ENCODE results near the gene ZCWPW1. TPM values are rescaled to one million over a fixed set of nuclear protein-coding genes. Genes with fewer than 3 reads are reported as not detected.

ZCWPW1 gene
- total and polyA plus RNA-seq, 3 donors from 2014 or later, result 83.5 to 145 (median 96.5) TPM

Other genes starting within 250 kb of the ZCWPW1 start
- gene PVRIG, start 208.8 kb downstream of the ZCWPW1 start, total RNA-seq, result 1 to 10 TPM; 3.0 to 3.3 TPM
- gene PVRIG, start 208.8 kb downstream of the ZCWPW1 start, polyA plus RNA-seq (ENCODE audit: insufficient read depth, low read depth, low replicate concordance), result 2.6 TPM
- 1 to 10 TPM; 2.8 to 5.7 TPM for gene SPDYE3, start 121.0 kb downstream of the ZCWPW1 start, total RNA-seq
- 3.9 TPM for gene SPDYE3, start 121.0 kb downstream of the ZCWPW1 start, polyA plus RNA-seq (ENCODE audit: insufficient read depth, low read depth, low replicate concordance)
- gene PILRB, start 70.6 kb downstream of the ZCWPW1 start, total RNA-seq, result 100 to 1,000 TPM; 155 to 258 TPM
- gene PILRB, start 70.6 kb downstream of the ZCWPW1 start, polyA plus RNA-seq (ENCODE audit: insufficient read depth, low read depth, low replicate concordance), result 126 TPM
- 10 to 100 TPM; 12.0 to 18.0 TPM for gene PILRA, start 55.2 kb downstream of the ZCWPW1 start, total RNA-seq
- 16.3 TPM for gene PILRA, start 55.2 kb downstream of the ZCWPW1 start, polyA plus RNA-seq (ENCODE audit: insufficient read depth, low read depth, low replicate concordance)
- gene MEPCE, start 1.1 kb upstream of the ZCWPW1 start, total RNA-seq, result 10 to 100 TPM; 74.6 to 89.3 TPM
- 182 TPM for gene MEPCE, start 1.1 kb upstream of the ZCWPW1 start, polyA plus RNA-seq (ENCODE audit: insufficient read depth, low read depth, low replicate concordance)
- 100 to 1,000 TPM in 1 of 2 donors, 10 to 100 TPM in 1; 97.6 to 128 TPM for gene PPP1R35, start 7.8 kb upstream of the ZCWPW1 start, total RNA-seq
- gene PPP1R35, start 7.8 kb upstream of the ZCWPW1 start, polyA plus RNA-seq (ENCODE audit: insufficient read depth, low read depth, low replicate concordance), result 76.4 TPM
- gene SPACDR, start 35.6 kb upstream of the ZCWPW1 start, total RNA-seq, result 10 to 100 TPM; 34.0 to 45.8 TPM
- 84.9 TPM for gene SPACDR, start 35.6 kb upstream of the ZCWPW1 start, polyA plus RNA-seq (ENCODE audit: insufficient read depth, low read depth, low replicate concordance)
- gene TSC22D4, start 50.5 kb upstream of the ZCWPW1 start, total RNA-seq, result 100 to 1,000 TPM; 135 to 165 TPM
- gene TSC22D4, start 50.5 kb upstream of the ZCWPW1 start, polyA plus RNA-seq (ENCODE audit: insufficient read depth, low read depth, low replicate concordance), result 57.4 TPM
- 10 to 100 TPM; 24.7 to 27.3 TPM for gene NYAP1, start 55.2 kb upstream of the ZCWPW1 start, total RNA-seq
- gene NYAP1, start 55.2 kb upstream of the ZCWPW1 start, polyA plus RNA-seq (ENCODE audit: insufficient read depth, low read depth, low replicate concordance), result 15.7 TPM
- 10 to 100 TPM; 62.0 to 67.2 TPM for gene AGFG2, start 110.5 kb upstream of the ZCWPW1 start, total RNA-seq
- gene AGFG2, start 110.5 kb upstream of the ZCWPW1 start, polyA plus RNA-seq (ENCODE audit: insufficient read depth, low read depth, low replicate concordance), result 51.4 TPM
- 10 to 100 TPM; 28.4 to 29.9 TPM for gene SAP25, start 145.2 kb upstream of the ZCWPW1 start, total RNA-seq
- gene SAP25, start 145.2 kb upstream of the ZCWPW1 start, polyA plus RNA-seq (ENCODE audit: insufficient read depth, low read depth, low replicate concordance), result 30.3 TPM
- 100 to 1,000 TPM; 314 to 378 TPM for gene LRCH4, start 157.4 kb upstream of the ZCWPW1 start, total RNA-seq
- gene LRCH4, start 157.4 kb upstream of the ZCWPW1 start, polyA plus RNA-seq (ENCODE audit: insufficient read depth, low read depth, low replicate concordance), result 159 TPM
- gene FBXO24, start 157.6 kb upstream of the ZCWPW1 start, total RNA-seq, result 10 to 100 TPM; 37.5 to 74.5 TPM
- 112 TPM for gene FBXO24, start 157.6 kb upstream of the ZCWPW1 start, polyA plus RNA-seq (ENCODE audit: insufficient read depth, low read depth, low replicate concordance)
- 10 to 100 TPM; 26.0 to 30.2 TPM for gene PCOLCE, start 173.7 kb upstream of the ZCWPW1 start, total RNA-seq
- gene PCOLCE, start 173.7 kb upstream of the ZCWPW1 start, polyA plus RNA-seq (ENCODE audit: insufficient read depth, low read depth, low replicate concordance), result 104 TPM
- gene MOSPD3, start 183.8 kb upstream of the ZCWPW1 start, total RNA-seq, result 10 to 100 TPM; 40.6 to 78.9 TPM
- gene MOSPD3, start 183.8 kb upstream of the ZCWPW1 start, polyA plus RNA-seq (ENCODE audit: insufficient read depth, low read depth, low replicate concordance), result 62.8 TPM
- gene TFR2, start 212.8 kb upstream of the ZCWPW1 start, total RNA-seq, result 1 to 10 TPM in 1 of 2 donors, under 1 TPM in 1; 0.87 to 1.5 TPM
- 1.1 TPM for gene TFR2, start 212.8 kb upstream of the ZCWPW1 start, polyA plus RNA-seq (ENCODE audit: insufficient read depth, low read depth, low replicate concordance)
- gene ACTL6B, start 227.7 kb upstream of the ZCWPW1 start, total RNA-seq, result 1 to 10 TPM in 1 of 2 donors, under 1 TPM in 1; 0.79 to 1.2 TPM
- 2.1 TPM for gene ACTL6B, start 227.7 kb upstream of the ZCWPW1 start, polyA plus RNA-seq (ENCODE audit: insufficient read depth, low read depth, low replicate concordance)
- 100 to 1,000 TPM; 195 to 325 TPM for gene GNB2, start 245.0 kb upstream of the ZCWPW1 start, total RNA-seq
- 200 TPM for gene GNB2, start 245.0 kb upstream of the ZCWPW1 start, polyA plus RNA-seq (ENCODE audit: insufficient read depth, low read depth, low replicate concordance)

Measured in testis (tissue), 3 donors.